ENCODE results near the gene SLC9C1.

The SLC9C1 gene

GRCh38 chr3:112273536-112273935 lies 20.5 kb downstream of the SLC9C1 start:
- Histone ChIP-seq H4K91ac (ENCODE audit: low read length) (no peak overlapping the region), H3K4me3 (ENCODE audit: insufficient read depth in 1 of 2, low read depth in 1 of 2, low read length in 2 of 2) (no peak overlapping the region), H3K9ac (ENCODE audit: low read length) (no peak overlapping the region), H2BK12ac (ENCODE audit: low read length in 2 of 2) (no peak overlapping the region), H3K23ac (ENCODE audit: low read length in 2 of 2) (no peak overlapping the region), H3K36me3 (ENCODE audit: control insufficient read depth in 1 of 2, insufficient read depth in 2 of 2, low read depth in 1 of 2, low read length in 2 of 2) (no peaks in the 10 kb centered on the region), H3K79me1 (replicated peaks; ENCODE audit: low read length, poor library complexity, severe bottlenecking) (no peaks in the 10 kb centered on the region), H3K18ac (ENCODE audit: low read depth in 1 of 2, low read length in 2 of 2) (no peak overlapping the region), H3K14ac (ENCODE audit: low read length in 2 of 2) (no peak overlapping the region), H3K27ac (ENCODE audit: low read length, poor library complexity, severe bottlenecking) (no peak overlapping the region), H3K4me2 (ENCODE audit: low read length, poor library complexity, severe bottlenecking) (no peak overlapping the region), H2BK120ac (ENCODE audit: low read depth, low read length) (no peak overlapping the region), H3K4me1 (ENCODE audit: control insufficient read depth, insufficient read depth, low read depth, low read length) (no peaks in the 10 kb centered on the region), H3K9me3 (ENCODE audit: control insufficient read depth, low read length) (no peaks in the 10 kb centered on the region), H3K27me3 (ENCODE audit: control insufficient read depth in 1 of 2, insufficient read depth in 1 of 2, low read length in 2 of 2) (no peaks in the 10 kb centered on the region), H2BK15ac (ENCODE audit: low read depth, poor library complexity, severe bottlenecking) (no peak overlapping the region), H2AFZ (ENCODE audit: low read depth, low read length) (no peak overlapping the region), H3K4ac (ENCODE audit: low read depth in 1 of 2, low read length in 2 of 2) (no peak overlapping the region), H4K8ac (ENCODE audit: low read length) (no peak overlapping the region), H2BK5ac (ENCODE audit: low read depth, low read length, poor library complexity, severe bottlenecking) (no peak overlapping the region), H2AK5ac (ENCODE audit: low read length, severe bottlenecking) (no peak overlapping the region)
- 87% methylated on average over 2 of the region's 2 CpGs for WGBS
- no peak for DNase-seq

GRCh38 chr3:112261742-112262141 lies 32.3 kb downstream of the SLC9C1 start:
- Histone ChIP-seq H3K36me3 (ENCODE audit: control insufficient read depth in 1 of 2, insufficient read depth in 2 of 2, low read depth in 1 of 2, low read length in 2 of 2) (no peaks in the 10 kb centered on the region), H3K4me3 (ENCODE audit: insufficient read depth in 1 of 2, low read depth in 1 of 2, low read length in 2 of 2) (no peak overlapping the region), H2BK12ac (ENCODE audit: low read length in 2 of 2) (no peak overlapping the region), H3K18ac (ENCODE audit: low read depth in 1 of 2, low read length in 2 of 2) (no peak overlapping the region), H2BK120ac (ENCODE audit: low read depth, low read length) (no peak overlapping the region), H2AK5ac (ENCODE audit: low read length, severe bottlenecking) (no peak overlapping the region), H3K4me2 (ENCODE audit: low read length, poor library complexity, severe bottlenecking) (no peak overlapping the region), H3K9me3 (ENCODE audit: control insufficient read depth, low read length) (no peaks in the 10 kb centered on the region), H4K91ac (ENCODE audit: low read length) (no peak overlapping the region), H3K27me3 (ENCODE audit: control insufficient read depth in 1 of 2, insufficient read depth in 1 of 2, low read length in 2 of 2) (no peaks in the 10 kb centered on the region), H2BK15ac (ENCODE audit: low read depth, poor library complexity, severe bottlenecking) (no peak overlapping the region), H3K27ac (ENCODE audit: low read length, poor library complexity, severe bottlenecking) (no peak overlapping the region), H3K23ac (ENCODE audit: low read length in 2 of 2) (no peak overlapping the region), H3K9ac (ENCODE audit: low read length) (no peak overlapping the region), H3K4ac (ENCODE audit: low read depth in 1 of 2, low read length in 2 of 2) (no peak overlapping the region), H2BK5ac (ENCODE audit: low read depth, low read length, poor library complexity, severe bottlenecking) (no peak overlapping the region), H2AFZ (ENCODE audit: low read depth, low read length) (no peak overlapping the region), H3K14ac (ENCODE audit: low read length in 2 of 2) (no peak overlapping the region), H3K4me1 (ENCODE audit: control insufficient read depth, insufficient read depth, low read depth, low read length) (no peaks in the 10 kb centered on the region), H3K79me1 (replicated peaks; ENCODE audit: low read length, poor library complexity, severe bottlenecking) (no peaks in the 10 kb centered on the region), H4K8ac (ENCODE audit: low read length) (no peak overlapping the region)
- DNase-seq: no peak
- WGBS: 86% methylated on average over 1 of the region's 2 CpGs

- Histone ChIP-seq H3K4me2 (ENCODE audit: low read length, poor library complexity, severe bottlenecking) (no peak overlapping the region), H3K23ac (ENCODE audit: low read length in 2 of 2) (no peak overlapping the region), H3K18ac (ENCODE audit: low read depth in 1 of 2, low read length in 2 of 2) (no peak overlapping the region), H2BK15ac (ENCODE audit: low read depth, poor library complexity, severe bottlenecking) (no peak overlapping the region), H3K27me3 (ENCODE audit: control insufficient read depth in 1 of 2, insufficient read depth in 1 of 2, low read length in 2 of 2) (no peaks in the 10 kb centered on the region), H4K91ac (ENCODE audit: low read length) (no peak overlapping the region), H2BK120ac (ENCODE audit: low read depth, low read length) (no peak overlapping the region), H2AK5ac (ENCODE audit: low read length, severe bottlenecking) (no peak overlapping the region), H3K27ac (ENCODE audit: low read length, poor library complexity, severe bottlenecking) (no peak overlapping the region), H3K9ac (ENCODE audit: low read length) (no peak overlapping the region), H3K14ac (ENCODE audit: low read length in 2 of 2) (no peak overlapping the region), H2AFZ (ENCODE audit: low read depth, low read length) (no peak overlapping the region), H3K4me1 (ENCODE audit: control insufficient read depth, insufficient read depth, low read depth, low read length) (no peaks in the 10 kb centered on the region), H2BK12ac (ENCODE audit: low read length in 2 of 2) (no peak overlapping the region), H3K4ac (ENCODE audit: low read depth in 1 of 2, low read length in 2 of 2) (no peak overlapping the region), H3K79me1 (replicated peaks; ENCODE audit: low read length, poor library complexity, severe bottlenecking) (no peaks in the 10 kb centered on the region), H3K9me3 (ENCODE audit: control insufficient read depth, low read length) (peaks cover 6% of the 10 kb centered on the region), H3K4me3 (ENCODE audit: insufficient read depth in 1 of 2, low read depth in 1 of 2, low read length in 2 of 2) (no peak overlapping the region), H3K36me3 (ENCODE audit: control insufficient read depth in 1 of 2, insufficient read depth in 2 of 2, low read depth in 1 of 2, low read length in 2 of 2) (no peaks in the 10 kb centered on the region), H4K8ac (ENCODE audit: low read length) (no peak overlapping the region), H2BK5ac (ENCODE audit: low read depth, low read length, poor library complexity, severe bottlenecking) (no peak overlapping the region)
- no CpG with 5 or more reads among the region's 1 CpG for WGBS
- no peak for DNase-seq
Measured at GRCh38 chr3:112260563-112260962, 33.5 kb downstream of the SLC9C1 start.

- H3K9ac ChIP-seq (ENCODE audit: low read length): no peak overlapping the region
- no peaks in the 10 kb centered on the region for H3K27me3 ChIP-seq (ENCODE audit: control insufficient read depth in 1 of 2, insufficient read depth in 1 of 2, low read length in 2 of 2)
- H2BK12ac ChIP-seq (ENCODE audit: low read length in 2 of 2): no peak overlapping the region
- WGBS: 80% methylated on average over 1 of the region's 2 CpGs
- H3K18ac ChIP-seq (ENCODE audit: low read depth in 1 of 2, low read length in 2 of 2): no peak overlapping the region
- no peak overlapping the region for H4K91ac ChIP-seq (ENCODE audit: low read length)
- no peak overlapping the region for H2AFZ ChIP-seq (ENCODE audit: low read depth, low read length)
- no peak for DNase-seq
- H2AK5ac ChIP-seq (ENCODE audit: low read length, severe bottlenecking): no peak overlapping the region
- H3K4me1 ChIP-seq (ENCODE audit: control insufficient read depth, insufficient read depth, low read depth, low read length): no peaks in the 10 kb centered on the region
- H3K79me1 ChIP-seq (replicated peaks; ENCODE audit: low read length, poor library complexity, severe bottlenecking): no peaks in the 10 kb centered on the region
- H3K4ac ChIP-seq (ENCODE audit: low read depth in 1 of 2, low read length in 2 of 2): no peak overlapping the region
- H3K4me3 ChIP-seq (ENCODE audit: insufficient read depth in 1 of 2, low read depth in 1 of 2, low read length in 2 of 2): no peak overlapping the region
- no peak overlapping the region for H2BK120ac ChIP-seq (ENCODE audit: low read depth, low read length)
- H4K8ac ChIP-seq (ENCODE audit: low read length): no peak overlapping the region
- peaks cover 6% of the 10 kb centered on the region for H3K9me3 ChIP-seq (ENCODE audit: control insufficient read depth, low read length)
- H2BK5ac ChIP-seq (ENCODE audit: low read depth, low read length, poor library complexity, severe bottlenecking): no peak overlapping the region
- no peak overlapping the region for H3K23ac ChIP-seq (ENCODE audit: low read length in 2 of 2)
- no peak overlapping the region for H3K14ac ChIP-seq (ENCODE audit: low read length in 2 of 2)
- H3K36me3 ChIP-seq (ENCODE audit: control insufficient read depth in 1 of 2, insufficient read depth in 2 of 2, low read depth in 1 of 2, low read length in 2 of 2): no peaks in the 10 kb centered on the region
- H2BK15ac ChIP-seq (ENCODE audit: low read depth, poor library complexity, severe bottlenecking): no peak overlapping the region
- no peak overlapping the region for H3K4me2 ChIP-seq (ENCODE audit: low read length, poor library complexity, severe bottlenecking)
- H3K27ac ChIP-seq (ENCODE audit: low read length, poor library complexity, severe bottlenecking): no peak overlapping the region
Measured at GRCh38 chr3:112253301-112253971, 40.6 kb downstream of the SLC9C1 start.
